ENCODE results near the gene RXRA.

RXRA gene

DNA sequence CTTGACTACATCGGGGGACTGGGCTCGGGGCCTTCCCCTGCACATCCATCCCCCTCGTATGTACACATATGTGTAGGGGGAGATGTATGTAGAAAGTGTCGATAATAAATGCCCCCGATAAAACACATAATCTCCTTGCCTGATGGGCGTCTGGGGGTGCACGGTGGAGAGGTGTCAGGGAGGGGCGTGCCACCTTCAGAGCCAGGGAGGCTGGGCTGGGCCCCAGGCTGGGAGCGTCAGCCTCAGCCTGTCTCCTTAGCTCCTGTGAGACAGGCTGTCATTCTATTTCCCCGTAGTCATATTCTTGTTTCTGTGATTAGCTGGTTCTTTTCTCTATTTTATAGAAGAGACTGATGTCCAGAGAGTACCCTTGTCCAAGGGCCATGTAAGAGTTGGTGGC is 4.7 kb upstream of the RXRA start:
- no peak overlapping the region for H3K27ac ChIP-seq
- DNase-seq (ENCODE audit: low read depth, low spot score) = no peak

DNA sequence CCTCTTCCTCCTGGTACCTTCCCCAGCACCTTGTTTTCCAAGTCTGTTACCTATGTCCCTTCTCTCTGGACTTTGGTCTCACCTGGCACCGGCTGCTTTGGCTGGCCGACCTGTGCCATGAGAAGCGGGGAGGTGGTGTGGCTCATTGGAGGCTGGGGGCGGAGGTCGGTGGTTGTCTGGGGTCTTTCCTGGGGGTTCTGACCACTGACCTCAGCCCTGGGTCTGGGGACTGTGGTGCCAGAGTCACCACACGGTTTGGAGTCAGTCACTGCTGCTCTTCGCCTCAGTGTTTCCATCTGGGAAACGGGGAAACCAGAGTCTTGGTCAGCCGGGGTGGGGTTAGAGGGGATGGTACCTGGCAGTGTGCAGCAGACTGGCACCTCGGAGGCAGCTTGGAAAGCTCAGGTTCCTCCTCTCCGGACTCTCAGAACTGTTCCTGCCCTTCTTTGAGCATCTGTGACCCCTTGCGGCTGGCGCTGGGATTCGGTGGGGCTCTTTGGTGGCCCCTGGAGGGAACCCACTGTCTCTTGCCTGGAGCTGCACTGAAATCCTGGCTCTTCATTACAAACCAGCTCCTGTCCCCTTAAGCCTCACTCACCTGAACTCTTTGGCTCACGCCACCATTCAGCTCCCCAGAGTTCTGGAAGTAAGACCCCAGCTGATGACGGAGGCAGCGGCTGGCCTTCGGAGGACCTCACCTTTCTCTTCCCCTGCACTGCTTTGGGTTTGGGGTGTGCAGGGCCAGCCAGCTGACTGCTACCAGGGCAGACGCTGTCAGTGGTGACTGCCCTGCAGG is 4.1 kb upstream of the RXRA start:
- DNase-seq (ENCODE audit: low read depth, low spot score) = no peak
- H3K27ac ChIP-seq = no peak overlapping the region

DNA sequence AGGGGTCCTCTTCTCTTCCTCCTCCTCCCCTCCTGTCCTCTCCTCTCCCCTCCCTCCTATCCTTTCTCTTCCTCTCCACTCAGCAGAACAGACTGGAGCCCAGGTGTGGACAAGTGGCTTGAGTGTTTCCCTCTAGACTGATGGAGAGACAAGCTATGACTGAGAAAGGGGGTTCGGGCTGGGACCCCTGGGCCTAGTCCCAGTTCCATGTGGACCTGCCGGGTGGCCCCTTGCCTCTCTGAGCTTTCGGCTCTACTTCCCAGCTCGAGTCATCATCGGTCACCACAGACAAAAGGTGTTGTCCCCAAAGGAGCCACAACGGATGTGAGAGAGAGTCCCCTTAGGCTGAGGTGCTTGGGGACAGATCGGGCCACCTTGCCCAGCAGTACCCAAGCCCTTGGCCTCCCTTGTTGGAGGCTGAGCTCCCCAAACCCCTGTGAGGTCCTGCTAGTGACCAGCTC is 3.4 kb upstream of the RXRA start:
- no peak overlapping the region for H3K27ac ChIP-seq
- no peak for DNase-seq (ENCODE audit: low read depth, low spot score)

DNA sequence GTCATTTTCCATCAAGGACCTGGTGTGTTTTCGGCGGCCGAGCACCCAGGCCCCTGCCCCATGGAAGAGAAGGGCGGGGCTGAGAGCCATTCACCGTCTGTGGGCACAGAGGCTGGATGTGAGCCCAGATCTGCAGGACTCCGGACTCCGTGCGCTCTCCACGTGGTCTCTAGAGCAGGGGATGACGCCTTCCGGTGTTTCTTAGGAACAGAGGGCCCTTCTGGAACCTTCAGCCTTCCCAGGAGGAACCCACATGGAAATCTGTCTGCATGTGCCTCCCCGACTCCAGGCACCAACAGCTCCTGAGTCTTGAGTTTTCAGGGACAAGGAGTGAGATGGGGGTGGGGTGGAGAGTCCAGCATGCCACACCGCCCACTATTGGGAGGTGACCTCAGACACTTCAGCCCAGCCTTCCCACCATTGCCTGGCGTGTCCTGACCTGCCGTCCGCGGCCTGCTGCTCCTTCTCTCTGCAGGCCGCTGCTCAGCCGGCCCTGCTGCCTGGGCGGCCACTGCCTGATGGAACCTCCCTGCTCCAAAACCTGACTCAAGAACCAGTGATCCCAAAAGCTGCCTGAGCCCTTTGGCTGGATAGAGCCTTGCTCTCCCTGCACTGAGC is 2.4 kb upstream of the RXRA start:
- peak; percentile 58 for DNase-seq (ENCODE audit: low read depth, low spot score)
- H3K27ac ChIP-seq = peak overlapping the region; percentile 95

- DNase-seq (ENCODE audit: low read depth, low spot score) = no peak
- H3K27ac ChIP-seq = peak overlapping the region; percentile 95
These were observed 1.7 kb upstream of the RXRA start for GRCh38 chr9:134324359-134325095.

DNA sequence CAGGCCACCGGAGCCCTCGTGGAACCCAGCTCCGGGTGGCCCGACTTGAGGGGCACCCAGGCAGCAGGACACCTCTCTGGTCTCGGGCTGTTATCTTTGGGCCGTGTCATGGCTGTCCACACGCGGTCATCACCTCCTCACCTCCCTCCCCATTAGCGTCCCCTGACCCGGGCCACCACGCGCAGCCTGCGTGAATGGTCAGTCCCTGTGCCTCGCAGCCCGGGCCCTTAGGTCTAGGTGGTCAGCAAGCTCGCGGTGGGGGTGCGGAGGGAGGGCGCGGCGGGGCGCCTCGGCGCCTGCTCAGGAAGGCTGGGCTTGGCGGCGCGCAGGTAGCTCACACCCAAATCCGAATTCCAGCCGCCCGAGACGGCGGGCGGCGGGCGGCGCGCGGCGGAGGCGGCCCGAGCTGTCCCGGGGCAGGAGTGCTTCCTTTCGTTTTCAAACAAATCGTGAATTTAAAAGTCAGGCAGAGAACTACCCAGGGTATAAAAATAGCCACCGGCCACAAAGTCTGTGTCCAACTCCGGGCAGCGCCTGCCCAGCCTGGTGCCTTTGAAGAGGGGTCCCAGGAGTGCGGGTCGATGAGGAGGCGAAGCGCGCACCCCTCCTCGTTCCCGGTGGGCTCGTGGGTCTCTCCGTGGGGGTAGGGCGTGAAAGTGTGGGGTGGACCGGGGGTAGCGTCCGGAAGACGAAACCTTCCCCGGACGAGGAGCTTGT is 1.0 kb upstream of the RXRA start:
- H3K27ac ChIP-seq = peak overlapping the region; percentile 95
- DNase-seq (ENCODE audit: low read depth, low spot score) = no peak

- peak overlapping the region; percentile 69 for H3K27ac ChIP-seq
- no peak for DNase-seq (ENCODE audit: low read depth, low spot score)
These were observed 708 bp downstream of the RXRA start for GRCh38 chr9:134326724-134327601.

GRCh38 chr9:134327671-134328231 is 1.5 kb downstream of the RXRA start:
- DNase-seq (ENCODE audit: low read depth, low spot score) = no peak
- peak overlapping the region; percentile 69 for H3K27ac ChIP-seq

DNA sequence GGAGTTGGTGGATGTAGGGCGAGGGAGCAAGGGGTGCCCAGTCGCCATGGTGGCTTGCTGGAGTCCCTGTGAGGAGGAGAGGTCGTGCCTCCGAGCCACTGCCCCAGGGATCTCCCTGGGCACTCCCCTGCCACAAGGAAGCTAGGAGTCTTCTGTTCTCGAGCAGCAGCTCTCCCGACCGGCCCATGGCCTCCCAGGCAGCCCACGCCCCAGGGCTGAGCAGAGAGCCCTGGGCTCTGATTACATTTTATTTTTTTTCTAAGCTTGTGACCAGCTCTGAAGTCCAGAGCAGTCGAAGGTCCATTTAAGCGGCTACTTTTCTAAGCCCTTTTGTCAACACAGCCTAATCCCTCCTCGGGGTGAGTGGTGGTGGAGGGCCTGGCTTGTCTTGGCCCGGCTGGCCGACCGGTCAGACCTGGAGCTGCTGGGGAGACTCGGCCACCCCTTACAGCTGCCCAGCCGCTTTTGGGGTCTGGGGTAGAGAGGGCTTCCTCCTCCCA is 2.1 kb downstream of the RXRA start:
- H3K27ac ChIP-seq = peak overlapping the region; percentile 69
- DNase-seq (ENCODE audit: low read depth, low spot score) = no peak

GRCh38 chr9:134328841-134329575 is 2.8 kb downstream of the RXRA start:
- DNase-seq (ENCODE audit: low read depth, low spot score) = no peak
- peak overlapping the region; percentile 69 for H3K27ac ChIP-seq

GRCh38 chr9:134329576-134329855 is 3.3 kb downstream of the RXRA start:
- no peak for DNase-seq (ENCODE audit: low read depth, low spot score)
- H3K27ac ChIP-seq = peak overlapping the region; percentile 69

DNA sequence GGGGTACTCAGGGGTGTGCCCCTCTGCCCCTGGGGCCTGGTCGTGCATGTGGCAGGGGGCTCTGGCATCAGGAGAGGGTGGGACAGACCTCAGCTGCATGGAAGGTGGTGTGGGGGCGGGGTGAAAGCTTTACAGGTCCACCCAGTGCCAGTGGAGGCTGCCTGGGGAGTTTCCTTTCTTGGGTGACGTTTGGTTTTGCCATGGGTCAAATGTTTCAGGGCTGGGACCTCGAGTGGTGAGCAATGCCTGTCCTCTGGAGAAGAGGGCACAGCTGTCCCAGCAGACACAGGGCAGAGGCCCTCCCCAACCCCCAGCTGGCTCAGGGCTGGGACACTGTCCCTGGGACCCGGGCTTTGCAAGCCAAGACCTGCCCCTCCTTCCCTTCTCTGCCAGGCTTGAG is 3.6 kb downstream of the RXRA start:
- no peak for DNase-seq (ENCODE audit: low read depth, low spot score)
- H3K27ac ChIP-seq = peak overlapping the region; percentile 69

GRCh38 chr9:134330590-134330989 is 4.3 kb downstream of the RXRA start:
- H3K27ac ChIP-seq = no peak overlapping the region
- no peak for DNase-seq (ENCODE audit: low read depth, low spot score)

GRCh38 chr9:134331186-134332025 is 5.2 kb downstream of the RXRA start:
- H3K27ac ChIP-seq = no peak overlapping the region
- no peak for DNase-seq (ENCODE audit: low read depth, low spot score)

- DNase-seq (ENCODE audit: low read depth, low spot score) = no peak
- H3K27ac ChIP-seq = no peak overlapping the region
These were observed 6.0 kb downstream of the RXRA start for GRCh38 chr9:134332266-134332665.

DNA sequence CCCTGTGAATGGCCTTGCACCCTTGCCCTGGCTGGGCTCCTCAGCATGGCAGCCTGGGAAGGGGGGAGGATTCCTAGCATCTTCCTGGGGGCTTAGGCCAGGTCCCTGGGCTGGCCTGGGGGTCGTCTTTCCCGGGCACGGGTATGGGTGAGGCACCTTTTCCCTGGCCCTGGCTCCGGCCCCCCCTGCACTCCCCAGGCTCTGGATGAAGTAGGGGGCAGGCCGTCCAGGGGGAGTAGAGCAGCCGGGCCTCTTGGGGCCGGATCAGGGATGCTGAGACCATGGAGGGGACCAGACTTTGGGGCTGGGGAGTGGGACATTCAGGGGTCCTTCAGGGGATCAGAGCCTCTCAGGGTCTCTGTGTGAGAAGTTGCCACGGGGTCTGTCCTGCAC is 6.6 kb downstream of the RXRA start:
- H3K27ac ChIP-seq = no peak overlapping the region
- no peak for DNase-seq (ENCODE audit: low read depth, low spot score)

DNA sequence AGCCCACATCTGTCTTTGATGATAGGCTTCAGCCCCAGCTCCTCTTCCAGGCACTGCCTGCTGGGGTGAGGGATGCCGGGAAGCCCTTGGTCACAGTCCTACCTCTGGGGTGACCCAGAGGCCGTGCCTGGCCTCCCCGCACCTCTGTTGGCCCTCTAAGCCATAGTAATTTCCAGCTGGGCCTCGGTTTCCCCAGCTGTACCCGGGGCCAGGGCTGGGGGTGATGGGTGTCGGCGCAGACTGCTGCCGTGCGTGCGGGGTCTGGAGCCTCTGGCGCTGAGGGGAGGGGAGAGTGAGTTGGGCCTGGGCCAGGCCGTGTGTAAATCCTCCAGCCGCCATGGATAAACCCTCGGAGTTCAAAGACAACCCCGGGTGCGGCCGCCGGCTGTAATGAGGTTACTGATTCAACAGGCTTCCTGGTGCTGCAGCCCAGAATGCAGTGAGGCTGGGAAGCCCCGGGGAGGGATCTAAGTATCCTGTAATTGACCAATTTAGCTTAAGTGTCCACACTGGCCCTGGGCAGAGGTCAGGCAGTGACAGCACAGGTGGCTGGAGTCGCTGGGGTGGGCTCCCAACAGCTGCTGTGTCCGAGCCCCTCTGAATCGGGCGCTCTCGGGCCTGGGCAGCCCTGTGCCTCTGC is 7.1 kb downstream of the RXRA start:
- no peak for DNase-seq (ENCODE audit: low read depth, low spot score)

More for the DNA sequence above, 7.1 kb downstream of the RXRA start:
- no peak overlapping the region for H3K27ac ChIP-seq

All from epithelial cell of prostate (primary cell).